ENCODE results near the gene TREML2. TPM values are rescaled to one million over a fixed set of nuclear protein-coding genes. Genes with fewer than 3 reads are reported as not detected.

TREML2 gene
- total and polyA plus RNA-seq, 2 of the 13 experiments (the other 11 are each of a cell fraction or from before 2014, with no cell fraction given) = not detected

GRCh38 chr6:41190791-41191190 lies 10.2 kb downstream of the TREML2 start:
- 21% methylated on average over 3 of the region's 3 CpGs for WGBS (ENCODE audit: low lambda C conversion rate)
- H2AFZ ChIP-seq (ENCODE audit: low read length) = no peak overlapping the region
- no peak for ATAC-seq
- H3K27me3 ChIP-seq (ENCODE audit: control insufficient read depth in 1 of 2, insufficient read depth in 2 of 2, low read length in 2 of 2) = peaks cover 3 to 24% of the 10 kb centered on the region in 2 experiments; a peak in 4 of 5 replicates
- no peak for DNase-seq (ENCODE audit: low spot score)
- H3K27ac ChIP-seq (ENCODE audit: extremely low read length, insufficient read depth, low read length) = no peak overlapping the region
- peaks cover 17% of the 10 kb centered on the region for H3K9me3 ChIP-seq (ENCODE audit: low read length)
- H3K79me2 ChIP-seq (ENCODE audit: insufficient read depth, low read length) = no peaks in the 10 kb centered on the region
- in situ Hi-C loops (cut with HindIII; ENCODE audit: extremely low pct_ligation_motif_present, low pct_unique_long_range_greater_than_20kb) (no loop called here), intact Hi-C loops (cut with micrococcal nuclease; ENCODE audit: unreplicated experiment) (no loop called here)
- no peak overlapping the region for H3K4me2 ChIP-seq (ENCODE audit: low read depth, low read length)
- CTCF ChIA-PET (ENCODE audit: low intra/inter-chr PET ratio, low total read pairs) = no interaction called here
- FAIRE-seq = no peak
- no peaks in the 10 kb centered on the region for H4K20me1 ChIP-seq (ENCODE audit: insufficient read depth, low read length)
- no peaks in the 10 kb centered on the region for H3K4me1 ChIP-seq (ENCODE audit: insufficient read depth, low read length)
- BruUV-seq (replicated peaks) = no TSS peak
- no peak overlapping the region for H3K4me3 ChIP-seq (replicated peaks in 1 of 3; ENCODE audit: insufficient read depth in 1 of 3, low read depth in 2 of 3, low read length in 3 of 3)
- no peaks in the 10 kb centered on the region for H3K36me3 ChIP-seq (replicated peaks in 1 of 2; ENCODE audit: control insufficient read depth in 1 of 2, insufficient read depth in 2 of 2, low read length in 2 of 2)
- POLR2A ChIA-PET = no interaction called here
- no peak overlapping the region for H3K9ac ChIP-seq (ENCODE audit: insufficient read depth, low read depth, low read length)
- no peak for TF ChIP-seq HNF4A (CRISPR knock-in tag; IDR thresholded peaks at IDR 0.05)
- no peak for TF ChIP-seq HOXA9 (CRISPR knock-in tag; IDR thresholded peaks at IDR 0.05; ENCODE audit: borderline replicate concordance)
- TF ChIP-seq ZBTB7B (CRISPR knock-in tag; IDR thresholded peaks at IDR 0.05) = no peak
- TF ChIP-seq RBFOX2 (IDR thresholded peaks at IDR 0.05; ENCODE audit: low read depth, low read length) = no peak
- TF ChIP-seq IRF2 (CRISPR knock-in tag; IDR thresholded peaks at IDR 0.05) = no peak
- no peak for TF ChIP-seq AGO2 (optimal IDR thresholded peaks at IDR 0.05; ENCODE audit: low read depth, low read length)
- TF ChIP-seq ATF2 (CRISPR knock-in tag; IDR thresholded peaks at IDR 0.05) = no peak
- 0 out of 2 replicates have a peak, but pooled peaks have one; percentile 11 for TF ChIP-seq CTCF (CRISPR knock-in tag; IDR thresholded peaks at IDR 0.05)
- TF ChIP-seq SNAPC4 (CRISPR knock-in tag; IDR thresholded peaks at IDR 0.05) = no peak
- TF ChIP-seq TFDP2 (CRISPR knock-in tag; IDR thresholded peaks at IDR 0.05) = no peak
- TF ChIP-seq CCAR2 (optimal IDR thresholded peaks at IDR 0.05; ENCODE audit: low read depth, low read length) = no peak
- TF ChIP-seq ZFP36 (IDR thresholded peaks at IDR 0.05; ENCODE audit: borderline replicate concordance, low read depth, low read length, partially characterized antibody) = peak; percentile 77
